GM12891 (cell line): ENCODE measurements around the gene EML6.

Experiments used
- DNase-seq: peaks from one replicate; pipeline ENCODE4 v3.0.0; 2011; ENCODE audit warnings: low spot score; ENCODE audit not compliant: insufficient read length
- FAIRE-seq: peaks from 2 replicates; lab custom pipeline; 2011; peaks lifted over from hg19 to GRCh38; lab: Jason Lieb, UNC
- PAX5 ChIP-seq: IDR thresholded peaks from 2 replicates; pipeline ENCODE4 v1.6.1; 2011; ENCODE audit warnings: low read length, moderate library complexity, mild to moderate bottlenecking; ENCODE audit not compliant: insufficient read depth, severe bottlenecking
- POLR2A ChIP-seq: IDR thresholded peaks from 2 replicates; pipeline ENCODE4 v1.6.1; 2011; ENCODE audit warnings: low read depth, low read length, control low read depth
- POLR2AphosphoS5 ChIP-seq: IDR thresholded peaks from 2 replicates; pipeline ENCODE4 v1.6.1; 2011; ENCODE audit warnings: low read depth, low read length, control low read depth
- POU2F2 ChIP-seq: IDR thresholded peaks from 2 replicates; pipeline ENCODE4 v1.6.1; 2011; ENCODE audit warnings: low read depth, mild to moderate bottlenecking, control low read depth, low read length, moderate library complexity
- SPI1 ChIP-seq: IDR thresholded peaks from 2 replicates; pipeline ENCODE4 v1.6.1; 2011; ENCODE audit warnings: low read depth, low read length, control low read depth
- TAF1 ChIP-seq: IDR thresholded peaks from 2 replicates; pipeline ENCODE4 v1.6.1; 2011; ENCODE audit warnings: low read depth, low read length, control low read depth

Gene EML6

DNA sequence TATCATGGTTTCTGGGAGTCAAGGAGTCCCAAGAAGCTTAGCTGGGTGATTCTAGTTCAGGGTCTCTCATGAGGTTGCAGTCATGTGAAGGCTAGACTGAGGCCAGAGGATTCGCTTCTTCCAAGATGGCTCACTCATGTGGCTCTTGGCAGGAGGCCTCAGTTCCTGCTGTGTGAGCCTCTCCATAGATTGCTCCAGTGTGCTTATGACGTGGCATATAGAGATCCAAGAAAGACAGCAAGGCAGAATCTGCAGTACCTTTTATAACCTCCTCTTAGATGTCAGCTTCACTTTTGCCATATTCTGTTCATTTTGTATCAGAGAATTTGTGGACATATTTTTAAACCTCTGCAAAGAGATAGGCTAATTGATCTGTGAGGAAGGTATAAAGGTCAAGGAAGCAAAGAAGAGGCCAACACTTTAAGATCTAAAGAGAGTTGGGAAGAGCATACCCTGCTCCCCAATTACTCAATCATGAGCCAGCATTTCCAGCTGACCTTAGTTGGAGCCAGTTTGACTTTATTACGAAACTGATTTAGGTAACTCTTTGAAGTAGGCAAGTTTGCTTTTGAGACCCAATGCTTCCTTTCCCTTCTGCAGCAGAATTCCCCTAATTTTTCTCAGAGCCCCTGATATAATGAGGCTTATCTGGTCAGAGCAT, 134.7 kb downstream of the EML6 start:
- TF ChIP-seq POLR2AphosphoS5 (no peak), PAX5 (no peak), POLR2A (no peak), TAF1 (no peak), SPI1 (no peak), POU2F2 (no peak)
- FAIRE-seq: no peak
- DNase-seq: no peak

- DNase-seq: no peak
- TF ChIP-seq POU2F2: no peak
- no peak for TF ChIP-seq POLR2AphosphoS5
- no peak for TF ChIP-seq TAF1
- TF ChIP-seq SPI1: no peak
- no peak for TF ChIP-seq PAX5
- no peak for TF ChIP-seq POLR2A
- no peak for FAIRE-seq
Measured at GRCh38 chr2:54859416-54859815, 136.0 kb downstream of the EML6 start.

- TF ChIP-seq POLR2AphosphoS5 (no peak), SPI1 (no peak), TAF1 (no peak), POLR2A (no peak), POU2F2 (no peak), PAX5 (no peak)
- no peak for DNase-seq
- no peak for FAIRE-seq
Measured at GRCh38 chr2:54859997-54860701, 136.7 kb downstream of the EML6 start.

GRCh38 chr2:54862229-54862628, 138.8 kb downstream of the EML6 start:
- no peak for DNase-seq
- FAIRE-seq: no peak
- TF ChIP-seq PAX5 (no peak), TAF1 (no peak), POLR2A (no peak), POU2F2 (no peak), POLR2AphosphoS5 (no peak), SPI1 (no peak)

DNA sequence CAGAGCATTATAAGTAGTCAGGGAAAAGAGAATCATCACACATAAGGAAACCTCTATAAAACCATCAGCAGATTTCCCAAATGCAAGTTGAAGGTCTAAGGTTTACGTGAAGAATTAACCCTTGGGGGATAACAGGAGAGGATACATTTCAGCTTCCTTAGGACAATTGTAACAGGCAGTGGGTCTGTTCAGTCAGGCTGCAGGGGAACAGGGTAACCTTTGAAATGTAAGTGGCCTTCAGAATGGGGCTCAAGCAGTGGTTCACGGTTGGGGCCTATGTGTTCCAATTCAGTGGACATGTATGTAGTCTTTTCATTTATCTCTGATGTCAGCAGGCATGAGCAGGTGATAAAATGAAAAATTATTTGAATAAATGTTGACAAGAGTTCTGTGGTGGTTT, 139.3 kb downstream of the EML6 start:
- no peak for DNase-seq
- TF ChIP-seq SPI1: no peak
- no peak for TF ChIP-seq POU2F2
- no peak for TF ChIP-seq PAX5
- TF ChIP-seq POLR2A: no peak
- TF ChIP-seq POLR2AphosphoS5: no peak
- no peak for TF ChIP-seq TAF1
- FAIRE-seq: no peak

DNA sequence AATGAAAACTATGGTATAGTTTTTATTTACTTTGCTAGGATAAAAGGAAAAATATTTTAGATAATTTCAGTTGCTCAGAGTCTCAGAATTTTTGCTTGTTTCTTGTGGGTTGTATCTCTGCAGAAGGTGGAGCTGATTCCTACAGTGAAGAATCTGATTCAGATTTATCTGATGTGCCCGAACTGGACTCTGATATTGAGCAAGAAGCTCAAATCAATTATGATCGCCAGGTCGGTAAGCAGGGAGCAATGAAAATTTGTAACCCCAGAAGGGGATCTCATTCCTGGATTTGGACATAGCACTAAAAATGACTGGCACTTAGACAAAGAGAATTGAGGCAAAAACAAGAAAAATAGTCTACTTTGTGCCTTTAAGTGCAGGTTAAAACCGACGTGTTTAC, 140.2 kb downstream of the EML6 start:
- FAIRE-seq (no peak), DNase-seq (no peak)
- TF ChIP-seq POU2F2 (no peak), POLR2A (no peak), PAX5 (no peak), POLR2AphosphoS5 (no peak), TAF1 (no peak), SPI1 (no peak)

GRCh38 chr2:54864096-54864495, 140.6 kb downstream of the EML6 start:
- DNase-seq (no peak), FAIRE-seq (no peak)
- TF ChIP-seq SPI1: no peak
- no peak for TF ChIP-seq POLR2AphosphoS5
- no peak for TF ChIP-seq TAF1
- no peak for TF ChIP-seq POU2F2
- no peak for TF ChIP-seq POLR2A
- no peak for TF ChIP-seq PAX5

DNA sequence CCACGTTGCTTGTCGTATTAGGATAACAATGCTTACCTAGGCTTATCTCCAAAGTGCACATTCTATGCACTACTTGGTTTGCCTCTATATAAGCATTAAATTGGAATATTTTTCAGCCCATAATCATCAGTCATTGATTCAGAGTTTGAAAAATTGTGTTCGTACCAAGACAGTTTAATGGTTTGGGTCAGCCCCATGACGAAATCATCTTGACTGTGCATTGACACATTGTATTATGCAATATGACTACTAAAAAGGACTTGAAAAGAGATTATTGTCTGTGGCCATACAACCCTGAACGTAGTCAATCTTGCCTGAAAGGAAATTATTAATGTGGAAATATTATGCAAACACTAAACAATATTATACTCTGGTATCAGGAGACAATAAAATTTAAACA, 141.3 kb downstream of the EML6 start:
- FAIRE-seq (no peak), DNase-seq (no peak)

GRCh38 chr2:54866179-54866578, 142.7 kb downstream of the EML6 start:
- TF ChIP-seq POU2F2: no peak
- TF ChIP-seq PAX5: no peak
- no peak for TF ChIP-seq POLR2A
- TF ChIP-seq POLR2AphosphoS5: no peak
- TF ChIP-seq SPI1: no peak
- no peak for TF ChIP-seq TAF1
- no peak for DNase-seq
- FAIRE-seq: no peak

More for the DNA sequence above, 141.3 kb downstream of the EML6 start:
- TF ChIP-seq PAX5: no peak
- TF ChIP-seq SPI1: no peak
- TF ChIP-seq POU2F2: no peak
- no peak for TF ChIP-seq POLR2AphosphoS5
- TF ChIP-seq POLR2A: no peak
- TF ChIP-seq TAF1: no peak

GRCh38 chr2:54866868-54867267, 143.4 kb downstream of the EML6 start:
- no peak for DNase-seq
- TF ChIP-seq POLR2A (no peak), SPI1 (peak; percentile 99), TAF1 (no peak)

More at GRCh38 chr2:54866868-54867267, 143.4 kb downstream of the EML6 start:
- FAIRE-seq: peak; percentile 86
